CD14-positive monocyte (primary cell): Measurements from ENCODE around the gene CST9L. TPM values are rescaled to one million over a fixed set of nuclear protein-coding genes. Genes with fewer than 3 reads are reported as not detected.

Source experiments
- DNase-seq, 3 donors: peaks; one replicate each; pipeline ENCODE4 v3.0.0-alpha.2; 2011 to 2022
- H2AFZ ChIP-seq: 2 replicates; pipeline ENCODE4 v1.6.0; 2012; ENCODE audit warnings: mild to moderate bottlenecking, low read depth, low read length, inconsistent platforms; ENCODE audit not compliant: insufficient read depth, poor library complexity, severe bottlenecking
- H3K27ac ChIP-seq, 2 donors: 1 replicate in 1 of 2; 2 replicates in 1 of 2; pipeline ENCODE4 v1.5.1; 2012 to 2013; ENCODE audit warnings: low read length in 2 of 2, control low read depth in 1 of 2, inconsistent platforms in 1 of 2, low read depth in 1 of 2, mild to moderate bottlenecking in 1 of 2
- H3K27me3 ChIP-seq, 2 donors: one replicate each; pipeline versions ENCODE4 v1.6.0 to v1.6.1; 2011 to 2013; ENCODE audit warnings: low read length in 2 of 2; ENCODE audit not compliant: control insufficient read depth in 2 of 2, insufficient read depth in 2 of 2
- H3K36me3 ChIP-seq, 2 donors: replicated peaks in 1 of 2; 1 replicate in 1 of 2; 2 replicates in 1 of 2; pipeline versions ENCODE4 v1.5.1 to v1.6.1; 2012 to 2013; ENCODE audit warnings: low read length in 2 of 2, control low read depth in 1 of 2, inconsistent platforms in 1 of 2, mild to moderate bottlenecking in 1 of 2; ENCODE audit not compliant: insufficient read depth in 2 of 2, control insufficient read depth in 1 of 2
- H3K4me1 ChIP-seq, 2 donors: 1 replicate in 1 of 2; 2 replicates in 1 of 2; pipeline versions ENCODE4 v1.5.1 to v1.6.1; 2012 to 2013; ENCODE audit warnings: low read length in 2 of 2, control low read depth in 1 of 2, inconsistent platforms in 1 of 2, mild to moderate bottlenecking in 1 of 2, moderate library complexity in 1 of 2; ENCODE audit not compliant: insufficient read depth in 2 of 2, control insufficient read depth in 1 of 2
- H3K4me2 ChIP-seq: replicated peaks from 2 replicates; pipeline ENCODE3; 2012; ENCODE audit warnings: low read length, moderate library complexity, mild to moderate bottlenecking; ENCODE audit not compliant: poor library complexity, severe bottlenecking; ENCODE audit errors: extremely low read depth
- H3K4me3 ChIP-seq, 3 experiments: fragments of 200-600 bp in 1 of 3; sonication (generic) in 1 of 3; replicated peaks in 1 of 3; 1 replicate in 2 of 3; 2 replicates in 1 of 3; pipeline ENCODE4 v1.5.1; 2011 to 2013; ENCODE audit warnings: low read length in 3 of 3, mild to moderate bottlenecking in 3 of 3, control low read depth in 2 of 3, low read depth in 2 of 3, inconsistent platforms in 1 of 3, moderate library complexity in 1 of 3
- H3K79me2 ChIP-seq: 2 replicates; pipeline ENCODE4 v1.6.0; 2012; ENCODE audit warnings: mild to moderate bottlenecking, control low read depth, inconsistent platforms, low read length, moderate library complexity; ENCODE audit not compliant: insufficient read depth
- H3K9ac ChIP-seq: 2 replicates; pipeline ENCODE4 v1.6.0; 2017; ENCODE audit warnings: low read length, mild to moderate bottlenecking; ENCODE audit not compliant: insufficient read depth, poor library complexity, severe bottlenecking
- H3K9me3 ChIP-seq, 2 donors: replicated peaks in 1 of 2; 1 replicate in 1 of 2; 2 replicates in 1 of 2; pipeline versions ENCODE4 v1.5.1 to v1.6.1; 2012 to 2013; ENCODE audit warnings: low read length in 2 of 2, control low read depth in 1 of 2; ENCODE audit not compliant: control insufficient read depth in 1 of 2, insufficient read depth in 1 of 2
- H4K20me1 ChIP-seq: 2 replicates; pipeline ENCODE4 v1.6.0; 2012; ENCODE audit warnings: mild to moderate bottlenecking, low read length, control low read depth, moderate library complexity; ENCODE audit not compliant: insufficient read depth
- H3K27ac Mint-ChIP-seq, 7 donors: one replicate each; pipeline ENCODE4 v1.8.0; 2020; ENCODE audit warnings: mild to moderate bottlenecking in 7 of 7, mixed read lengths in 7 of 7, moderate library complexity in 6 of 7, inconsistent platforms in 2 of 7
- H3K27me3 Mint-ChIP-seq, 3 donors: one replicate each; pipeline ENCODE4 v1.8.0; 2021 to 2022; ENCODE audit warnings: low read depth in 3 of 3, mild to moderate bottlenecking in 3 of 3, mixed read lengths in 3 of 3, moderate library complexity in 3 of 3, inconsistent platforms in 1 of 3
- H3K36me3 Mint-ChIP-seq, 2 donors: one replicate each; pipeline ENCODE4 v1.8.0; 2020; ENCODE audit warnings: mixed read lengths in 2 of 2, inconsistent platforms in 1 of 2, mild to moderate bottlenecking in 1 of 2
- H3K4me1 Mint-ChIP-seq: one replicate; pipeline ENCODE4 v1.8.0; 2020; ENCODE audit warnings: mild to moderate bottlenecking, mixed read lengths
- H3K4me3 Mint-ChIP-seq, 2 donors: one replicate each; pipeline ENCODE4 v1.8.0; 2020; ENCODE audit warnings: mild to moderate bottlenecking in 2 of 2, mixed read lengths in 2 of 2, moderate library complexity in 1 of 2
- H3K9me3 Mint-ChIP-seq, 7 donors: one replicate each; pipeline ENCODE4 v1.8.0; 2020 to 2022; ENCODE audit warnings: mixed read lengths in 7 of 7, mild to moderate bottlenecking in 6 of 7, moderate library complexity in 6 of 7, inconsistent platforms in 2 of 7
- CTCF ChIP-seq: fragments of 200-600 bp; IDR thresholded peaks from one replicate; pipeline ENCODE4 v1.8.0; 2022; ENCODE audit warnings: antibody characterized with exemption, mild to moderate bottlenecking
- WGBS: methylation state at CpG from one replicate; pipeline ENCODE4 v1.1.5; 2013; ENCODE audit warnings: missing lambda C conversion rate; ENCODE audit not compliant: insufficient coverage; 5-methylcytosine and 5-hydroxymethylcytosine counted together
- intact Hi-C, 2 donors: fragments of 100-400 bp; cut with micrococcal nuclease; formaldehyde crosslinking; loops; one replicate each; pipeline versions ENCODE4 v1.15.0 to v1.15.1; 2023
- polyA plus RNA-seq, 3 donors: library from polyadenylated mRNA; depleted of rRNA in 1 of 3; unstranded in 2 of 3; stranded (reverse) in 1 of 3; fragments of 300-500 nt in 2 of 3; fragments of >200 nt in 1 of 3; fragmentation: Illumina TruSeq in 2 of 3; gene quantifications; 1 replicate in 2 of 3; 2 replicates in 1 of 3; pipeline ENCODE4 v1.2.3, GENCODE V29; 2012 to 2021

CST9L gene
- polyA plus RNA-seq, 3 donors, result not detected

GRCh38 chr20:23532533-23532932 lies 35.8 kb downstream of the CST9L start:
- no peaks in the 10 kb centered on the region for H3K36me3 Mint-ChIP-seq
- Histone ChIP-seq H3K4me1 (no peaks in the 10 kb centered on the region), H3K4me3 (no peak overlapping the region), H3K36me3 (no peaks in the 10 kb centered on the region), H3K9ac (no peak overlapping the region), H3K79me2 (no peaks in the 10 kb centered on the region), H3K9me3 (peaks cover 16 to 30% of the 10 kb centered on the region in 2 donors), H3K27ac (no peak overlapping the region), H2AFZ (no peak overlapping the region), H4K20me1 (no peaks in the 10 kb centered on the region), H3K27me3 (no peaks in the 10 kb centered on the region), H3K4me2 (no peak overlapping the region)
- no peak overlapping the region for H3K4me3 Mint-ChIP-seq
- TF ChIP-seq CTCF, result no peak
- no peak overlapping the region for H3K27ac Mint-ChIP-seq
- peaks cover 0 to 4% (median 0%) of the 10 kb centered on the region in 3 donors for H3K27me3 Mint-ChIP-seq
- peaks cover 12 to 41% (median 24%) of the 10 kb centered on the region in 7 donors for H3K9me3 Mint-ChIP-seq
- DNase-seq, result no peak
- no CpG with 5 or more reads among the region's 1 CpG for WGBS
- H3K4me1 Mint-ChIP-seq, result peaks cover 10% of the 10 kb centered on the region
- intact Hi-C loops, result no loop called here

GRCh38 chr20:23530937-23531567 lies 37.2 kb downstream of the CST9L start:
- Mint-ChIP-seq H3K27me3 (peaks cover 0 to 4% (median 0%) of the 10 kb centered on the region in 3 donors), H3K4me1 (peaks cover 4% of the 10 kb centered on the region), H3K4me3 (no peak overlapping the region), H3K36me3 (no peaks in the 10 kb centered on the region), H3K9me3 (peaks cover 13 to 31% (median 19%) of the 10 kb centered on the region in 7 donors), H3K27ac (peak overlapping the region in 1 of 7 donors; percentile 75)
- no peaks in the 10 kb centered on the region for H3K4me1 ChIP-seq
- no peak for DNase-seq
- no peak overlapping the region for H3K9ac ChIP-seq
- no peaks in the 10 kb centered on the region for H4K20me1 ChIP-seq
- H2AFZ ChIP-seq, result no peak overlapping the region
- no peaks in the 10 kb centered on the region for H3K79me2 ChIP-seq
- no peaks in the 10 kb centered on the region for H3K27me3 ChIP-seq
- no peak overlapping the region for H3K4me3 ChIP-seq
- intact Hi-C loops, result no loop called here
- H3K4me2 ChIP-seq, result no peak overlapping the region
- H3K36me3 ChIP-seq, result no peaks in the 10 kb centered on the region
- peaks cover 15 to 24% of the 10 kb centered on the region in 2 donors for H3K9me3 ChIP-seq
- 13% methylated on average over 1 of the region's 1 CpG for WGBS
- no peak for TF ChIP-seq CTCF
- no peak overlapping the region for H3K27ac ChIP-seq
